GM23338 (cell line): ENCODE data around the gene ATAD1.

Source experiments
- CREB1 ChIP-seq: fragments of 250-450 bp; sonication (Bioruptor Pico); IDR thresholded peaks from 2 replicates; pipeline ENCODE4 v1.5.0; 2020; ENCODE audit warnings: low read depth, mild to moderate bottlenecking, moderate library complexity
- EZH2 ChIP-seq: fragments of 200-600 bp; sonication (generic); IDR thresholded peaks from one replicate; pipeline ENCODE4 v1.8.0; 2017; ENCODE audit warnings: antibody characterized with exemption, mild to moderate bottlenecking, low read depth; ENCODE audit not compliant: unreplicated experiment
- ZNF331 ChIP-seq: fragments of 250-450 bp; sonication (Bioruptor Pico); IDR thresholded peaks from 2 replicates; pipeline ENCODE4 v1.5.0; 2020; ENCODE audit warnings: low read depth, mild to moderate bottlenecking, moderate library complexity
- TF ChIP-seq, protein P1 (sequence below): IDR thresholded peaks from one replicate; pipeline ENCODE4 v1.6.1; 2018; ENCODE audit warnings: antibody characterized with exemption; ENCODE audit not compliant: unreplicated experiment
- TF ChIP-seq, protein P2 (sequence below), 2 experiments: fragments of 200-600 bp in 1 of 2; sonication (generic) in 1 of 2; conservative IDR thresholded peaks; 2 replicates each; pipeline versions ENCODE4 v1.5.1 to v1.6.1; 2016 to 2017; ENCODE audit warnings: antibody characterized with exemption in 2 of 2, low read depth in 2 of 2, mild to moderate bottlenecking in 2 of 2, moderate library complexity in 1 of 2

DNA sequence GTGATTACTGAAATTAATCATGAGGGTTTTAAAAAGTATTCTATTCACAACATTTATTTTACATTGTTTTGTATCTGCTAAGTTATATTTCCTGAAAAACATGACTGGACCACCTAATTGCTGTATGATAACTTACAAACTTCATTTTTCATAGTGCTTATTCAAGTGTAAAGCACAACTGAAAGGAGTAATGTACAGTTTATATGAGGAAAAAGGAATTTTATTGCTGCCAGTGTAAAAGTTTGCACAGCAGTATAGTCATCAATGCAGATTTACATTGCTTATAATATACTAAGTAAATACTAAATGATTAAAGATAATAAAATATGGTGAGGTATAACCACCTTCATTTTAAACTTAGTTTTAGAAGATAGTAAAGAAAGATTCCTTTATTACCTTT is 49.4 kb upstream of the ATAD1 start:
- TF ChIP-seq, protein P1, sequence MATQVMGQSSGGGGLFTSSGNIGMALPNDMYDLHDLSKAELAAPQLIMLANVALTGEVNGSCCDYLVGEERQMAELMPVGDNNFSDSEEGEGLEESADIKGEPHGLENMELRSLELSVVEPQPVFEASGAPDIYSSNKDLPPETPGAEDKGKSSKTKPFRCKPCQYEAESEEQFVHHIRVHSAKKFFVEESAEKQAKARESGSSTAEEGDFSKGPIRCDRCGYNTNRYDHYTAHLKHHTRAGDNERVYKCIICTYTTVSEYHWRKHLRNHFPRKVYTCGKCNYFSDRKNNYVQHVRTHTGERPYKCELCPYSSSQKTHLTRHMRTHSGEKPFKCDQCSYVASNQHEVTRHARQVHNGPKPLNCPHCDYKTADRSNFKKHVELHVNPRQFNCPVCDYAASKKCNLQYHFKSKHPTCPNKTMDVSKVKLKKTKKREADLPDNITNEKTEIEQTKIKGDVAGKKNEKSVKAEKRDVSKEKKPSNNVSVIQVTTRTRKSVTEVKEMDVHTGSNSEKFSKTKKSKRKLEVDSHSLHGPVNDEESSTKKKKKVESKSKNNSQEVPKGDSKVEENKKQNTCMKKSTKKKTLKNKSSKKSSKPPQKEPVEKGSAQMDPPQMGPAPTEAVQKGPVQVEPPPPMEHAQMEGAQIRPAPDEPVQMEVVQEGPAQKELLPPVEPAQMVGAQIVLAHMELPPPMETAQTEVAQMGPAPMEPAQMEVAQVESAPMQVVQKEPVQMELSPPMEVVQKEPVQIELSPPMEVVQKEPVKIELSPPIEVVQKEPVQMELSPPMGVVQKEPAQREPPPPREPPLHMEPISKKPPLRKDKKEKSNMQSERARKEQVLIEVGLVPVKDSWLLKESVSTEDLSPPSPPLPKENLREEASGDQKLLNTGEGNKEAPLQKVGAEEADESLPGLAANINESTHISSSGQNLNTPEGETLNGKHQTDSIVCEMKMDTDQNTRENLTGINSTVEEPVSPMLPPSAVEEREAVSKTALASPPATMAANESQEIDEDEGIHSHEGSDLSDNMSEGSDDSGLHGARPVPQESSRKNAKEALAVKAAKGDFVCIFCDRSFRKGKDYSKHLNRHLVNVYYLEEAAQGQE, result no peak
- TF ChIP-seq, protein P2, sequence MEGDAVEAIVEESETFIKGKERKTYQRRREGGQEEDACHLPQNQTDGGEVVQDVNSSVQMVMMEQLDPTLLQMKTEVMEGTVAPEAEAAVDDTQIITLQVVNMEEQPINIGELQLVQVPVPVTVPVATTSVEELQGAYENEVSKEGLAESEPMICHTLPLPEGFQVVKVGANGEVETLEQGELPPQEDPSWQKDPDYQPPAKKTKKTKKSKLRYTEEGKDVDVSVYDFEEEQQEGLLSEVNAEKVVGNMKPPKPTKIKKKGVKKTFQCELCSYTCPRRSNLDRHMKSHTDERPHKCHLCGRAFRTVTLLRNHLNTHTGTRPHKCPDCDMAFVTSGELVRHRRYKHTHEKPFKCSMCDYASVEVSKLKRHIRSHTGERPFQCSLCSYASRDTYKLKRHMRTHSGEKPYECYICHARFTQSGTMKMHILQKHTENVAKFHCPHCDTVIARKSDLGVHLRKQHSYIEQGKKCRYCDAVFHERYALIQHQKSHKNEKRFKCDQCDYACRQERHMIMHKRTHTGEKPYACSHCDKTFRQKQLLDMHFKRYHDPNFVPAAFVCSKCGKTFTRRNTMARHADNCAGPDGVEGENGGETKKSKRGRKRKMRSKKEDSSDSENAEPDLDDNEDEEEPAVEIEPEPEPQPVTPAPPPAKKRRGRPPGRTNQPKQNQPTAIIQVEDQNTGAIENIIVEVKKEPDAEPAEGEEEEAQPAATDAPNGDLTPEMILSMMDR (conservative IDR thresholded peaks at IDR 0.05; ENCODE audit: low read depth in 2 of 2), result no peak
- TF ChIP-seq EZH2, result no peak
- TF ChIP-seq ZNF331 (CRISPR knock-in tag), result no peak
- TF ChIP-seq CREB1 (CRISPR knock-in tag), result no peak
